HepG2 (cell line): Measurements from ENCODE around the gene REM2.

Experiments used
- BRF2 ChIP-seq: sonication (generic); formaldehyde crosslinking; IDR thresholded peaks from 2 replicates; pipeline ENCODE4 v1.8.1; 2022; ENCODE audit warnings: mild to moderate bottlenecking, missing genetic modification reagents
- HIVEP1 ChIP-seq: sonication (generic); formaldehyde crosslinking; IDR thresholded peaks from 2 replicates; pipeline ENCODE4 v1.4.0; 2020; ENCODE audit warnings: mild to moderate bottlenecking, missing genetic modification reagents
- IRF1 ChIP-seq: sonication (generic); formaldehyde crosslinking; IDR thresholded peaks from 2 replicates; pipeline ENCODE4 v1.4.0; 2020; ENCODE audit warnings: low read depth, mild to moderate bottlenecking, missing genetic modification reagents
- MAX ChIP-seq: IDR thresholded peaks from 2 replicates; pipeline ENCODE4 v1.6.1; 2012; ENCODE audit warnings: inconsistent platforms
- POLR2AphosphoS5 ChIP-seq: IDR thresholded peaks from 2 replicates; pipeline ENCODE4 v1.6.1; 2012; ENCODE audit warnings: low read depth, low read length
- SETDB1 ChIP-seq: sonication (generic); formaldehyde crosslinking; IDR thresholded peaks from 2 replicates; pipeline ENCODE4 v1.5.1; 2020; ENCODE audit warnings: missing genetic modification reagents, mild to moderate bottlenecking, borderline replicate concordance
- TCF12 ChIP-seq, 2 experiments: fragments of 450-650 bp in 1 of 2; sonication (generic) in 1 of 2; formaldehyde crosslinking in 1 of 2; IDR thresholded peaks; 2 replicates each; pipeline versions ENCODE4 v1.6.1 to v1.8.0; 2017 to 2022; ENCODE audit warnings: antibody characterized with exemption in 1 of 2, mild to moderate bottlenecking in 1 of 2, missing genetic modification reagents in 1 of 2, moderate library complexity in 1 of 2
- ZBTB49 ChIP-seq: sonication (generic); formaldehyde crosslinking; IDR thresholded peaks from 2 replicates; pipeline ENCODE4 v1.4.0; 2020; ENCODE audit warnings: missing genetic modification reagents, borderline replicate concordance
- ZNF230 ChIP-seq: sonication (generic); formaldehyde crosslinking; IDR thresholded peaks from 2 replicates; pipeline ENCODE4 v1.4.0; 2020; ENCODE audit warnings: mild to moderate bottlenecking, missing genetic modification reagents
- ZNF639 ChIP-seq: conservative IDR thresholded peaks from 2 replicates; pipeline ENCODE4 v1.6.1; 2018; ENCODE audit warnings: missing genetic modification reagents
- ZNF678 ChIP-seq: sonication (generic); formaldehyde crosslinking; IDR thresholded peaks from 2 replicates; pipeline ENCODE4 v1.4.0; 2020; ENCODE audit warnings: mild to moderate bottlenecking, missing genetic modification reagents
- ZNF768 ChIP-seq: sonication (generic); formaldehyde crosslinking; IDR thresholded peaks from 2 replicates; pipeline ENCODE4 v1.4.0; 2020; ENCODE audit warnings: missing genetic modification reagents

- TF ChIP-seq ZNF230, result no peak
- no peak for TF ChIP-seq POLR2AphosphoS5
- TF ChIP-seq SETDB1 (CRISPR knock-in tag), result no peak
- no peak for TF ChIP-seq ZBTB49 (CRISPR knock-in tag)
- no peak for TF ChIP-seq BRF2
- TF ChIP-seq TCF12 (IDR thresholded peaks at IDR 0.05), result no peak
- no peak for TF ChIP-seq TCF12 (CRISPR knock-in tag; IDR thresholded peaks at IDR 0.05)
- no peak for TF ChIP-seq HIVEP1 (CRISPR knock-in tag)
- no peak for TF ChIP-seq ZNF678 (CRISPR knock-in tag)
- TF ChIP-seq ZNF639 (CRISPR knock-in tag), result no peak
- no peak for TF ChIP-seq MAX
- no peak for TF ChIP-seq IRF1 (CRISPR knock-in tag)
- TF ChIP-seq ZNF768 (CRISPR knock-in tag), result no peak
Measured at GRCh38 chr14:22842211-22843122, 40.6 kb upstream of the REM2 start.
